H1 (cell line): ENCODE measurements around the gene ST6GALNAC4. TPM values are rescaled to one million over a fixed set of nuclear protein-coding genes. Genes with fewer than 3 reads are reported as not detected.

Experiments
- CTCF ChIA-PET: fragments of 300-600 bp; sonication (Branson Sonifier 250); formaldehyde crosslinking; loops from one replicate; lab custom pipeline; 2021; ENCODE audit not compliant: partially characterized antibody; lab: Charles Lee
- POLR2A ChIA-PET: fragments of 300-600 bp; sonication (Branson Sonifier 250); formaldehyde crosslinking; loops from one replicate; lab custom pipeline; 2021; ENCODE audit warnings: inconsistent platforms; ENCODE audit not compliant: partially characterized antibody; lab: Charles Lee
- DNase-seq, 2 experiments: peaks; one replicate each; pipeline versions ENCODE4 v3.0.0 to v3.0.0-alpha.2; 2010 to 2022; ENCODE audit warnings: low spot score in 2 of 2, low read depth in 1 of 2, mixed read lengths in 1 of 2
- FAIRE-seq: peaks from 2 replicates; lab custom pipeline; 2011; peaks lifted over from hg19 to GRCh38; lab: Jason Lieb, UNC
- H2AFZ ChIP-seq: 2 replicates; pipeline ENCODE4 v1.8.1; 2012; ENCODE audit warnings: low read length, inconsistent platforms
- H2AK5ac ChIP-seq: 2 replicates; pipeline ENCODE4 v1.6.1; 2013; ENCODE audit warnings: low read depth, low read length
- H2BK120ac ChIP-seq: replicated peaks from 2 replicates; pipeline ENCODE3; 2013; ENCODE audit warnings: low read depth, low read length, inconsistent platforms
- H2BK12ac ChIP-seq: 2 replicates; pipeline ENCODE4 v1.6.1; 2013; ENCODE audit warnings: low read depth, low read length
- H2BK15ac ChIP-seq: 2 replicates; pipeline ENCODE4 v1.6.1; 2013; ENCODE audit warnings: low read length
- H2BK20ac ChIP-seq: 2 replicates; pipeline ENCODE4 v1.6.1; 2013; ENCODE audit warnings: low read length
- H2BK5ac ChIP-seq: 2 replicates; pipeline ENCODE4 v1.6.1; 2013; ENCODE audit warnings: low read depth, low read length
- H3K14ac ChIP-seq: 2 replicates; pipeline ENCODE4 v1.6.1; 2013; ENCODE audit warnings: inconsistent platforms; ENCODE audit not compliant: insufficient read length
- H3K18ac ChIP-seq: 2 replicates; pipeline ENCODE4 v1.6.1; 2013; ENCODE audit warnings: low read length; ENCODE audit errors: extremely low read depth
- H3K23ac ChIP-seq: 2 replicates; pipeline ENCODE4 v1.6.1; 2013; ENCODE audit warnings: inconsistent platforms; ENCODE audit not compliant: insufficient read length
- H3K23me2 ChIP-seq: 2 replicates; pipeline ENCODE4 v1.6.1; 2013; ENCODE audit warnings: low read depth, low read length
- H3K27ac ChIP-seq: 2 replicates; pipeline ENCODE4 v1.6.1; 2011; ENCODE audit warnings: low read depth, low read length, inconsistent platforms
- H3K27me3 ChIP-seq, 4 experiments: replicated peaks in 1 of 4; 1 replicate in 1 of 4; 2 replicates in 3 of 4; pipeline versions ENCODE4 v1.6.1 to v1.8.1; 2011 to 2013; ENCODE audit warnings: low read length in 3 of 4, mild to moderate bottlenecking in 3 of 4, inconsistent platforms in 2 of 4, mixed read lengths in 2 of 4, moderate library complexity in 1 of 4; ENCODE audit not compliant: control insufficient read depth in 3 of 4, insufficient read depth in 3 of 4; ENCODE audit errors: extremely low read depth in 1 of 4
- H3K36me3 ChIP-seq, 4 experiments: 2 replicates each; pipeline versions ENCODE4 v1.6.1 to v1.8.1; 2011 to 2013; ENCODE audit warnings: mild to moderate bottlenecking in 4 of 4, low read length in 3 of 4, moderate library complexity in 2 of 4, control low read depth in 1 of 4, inconsistent platforms in 1 of 4; ENCODE audit not compliant: insufficient read depth in 4 of 4, control insufficient read depth in 2 of 4
- H3K4ac ChIP-seq: replicated peaks from 2 replicates; pipeline ENCODE3; 2013; ENCODE audit warnings: low read length, low read depth, mixed read lengths, inconsistent platforms; ENCODE audit not compliant: insufficient read length
- H3K4me1 ChIP-seq, 4 experiments: replicated peaks in 1 of 4; 1 replicate in 1 of 4; 2 replicates in 3 of 4; pipeline versions ENCODE4 v1.6.1 to v1.8.1; 2011 to 2013; ENCODE audit warnings: low read length in 3 of 4, inconsistent platforms in 2 of 4, mixed read lengths in 1 of 4; ENCODE audit not compliant: insufficient read depth in 4 of 4, control insufficient read depth in 3 of 4
- H3K4me2 ChIP-seq, 2 experiments: 2 replicates each; pipeline versions ENCODE4 v1.6.1 to v1.8.1; 2011 to 2013; ENCODE audit warnings: low read depth in 2 of 2, low read length in 2 of 2, control low read depth in 1 of 2, inconsistent platforms in 1 of 2, mild to moderate bottlenecking in 1 of 2; ENCODE audit not compliant: insufficient read depth in 1 of 2
- H3K4me3 ChIP-seq, 4 experiments: fragments of 200-600, 300-600 bp in 1 of 4; sonication (generic), shearing (Covaris generic), sonication (Bioruptor Twin) in 1 of 4; 2 replicates each; pipeline versions ENCODE4 v1.5.1 to v1.8.1; 2011 to 2016; ENCODE audit warnings: low read length in 4 of 4, low read depth in 3 of 4, control low read depth in 2 of 4, inconsistent platforms in 2 of 4, mild to moderate bottlenecking in 2 of 4, mixed read lengths in 1 of 4, moderate library complexity in 1 of 4; ENCODE audit not compliant: insufficient read depth in 2 of 4; ENCODE audit errors: extremely low read depth in 1 of 4
- H3K56ac ChIP-seq: replicated peaks from 2 replicates; pipeline ENCODE3; 2013; ENCODE audit warnings: low read depth, mild to moderate bottlenecking, mixed read lengths, low read length, inconsistent platforms; ENCODE audit not compliant: insufficient read length
- H3K79me1 ChIP-seq: 2 replicates; pipeline ENCODE4 v1.6.1; 2013; ENCODE audit warnings: low read depth, low read length, control low read depth
- H3K79me2 ChIP-seq, 2 experiments: 2 replicates each; pipeline versions ENCODE4 v1.6.1 to v1.8.1; 2012 to 2013; ENCODE audit warnings: low read length in 2 of 2, mild to moderate bottlenecking in 2 of 2, inconsistent platforms in 1 of 2; ENCODE audit not compliant: insufficient read depth in 2 of 2, control insufficient read depth in 1 of 2
- H3K9ac ChIP-seq, 4 experiments: replicated peaks in 1 of 4; 1 replicate in 1 of 4; 2 replicates in 3 of 4; pipeline versions ENCODE4 v1.6.1 to v1.8.1; 2011 to 2013; ENCODE audit warnings: low read depth in 3 of 4, low read length in 3 of 4, control low read depth in 2 of 4, mild to moderate bottlenecking in 2 of 4, moderate library complexity in 2 of 4, inconsistent platforms in 1 of 4; ENCODE audit errors: extremely low read depth in 1 of 4
- H3K9me3 ChIP-seq, 2 experiments: 2 replicates each; pipeline versions ENCODE4 v1.6.1 to v1.8.1; 2012 to 2013; ENCODE audit warnings: mild to moderate bottlenecking in 2 of 2, moderate library complexity in 2 of 2, control low read depth in 1 of 2, inconsistent platforms in 1 of 2, low read depth in 1 of 2, low read length in 1 of 2, mixed read lengths in 1 of 2; ENCODE audit not compliant: insufficient read depth in 2 of 2
- H4K20me1 ChIP-seq, 2 experiments: replicated peaks in 1 of 2; 2 replicates each; pipeline versions ENCODE3 to v1.8.1; 2011 to 2013; ENCODE audit warnings: inconsistent platforms in 2 of 2, low read length in 2 of 2, mild to moderate bottlenecking in 1 of 2; ENCODE audit not compliant: insufficient read depth in 2 of 2, control insufficient read depth in 1 of 2
- H4K5ac ChIP-seq: 2 replicates; pipeline ENCODE4 v1.6.1; 2013; ENCODE audit warnings: low read length, low read depth, mixed read lengths, inconsistent platforms; ENCODE audit not compliant: insufficient read length
- H4K8ac ChIP-seq: 2 replicates; pipeline ENCODE4 v1.8.0; 2013; ENCODE audit warnings: mild to moderate bottlenecking, moderate library complexity, low read length, inconsistent platforms; ENCODE audit not compliant: insufficient read depth; ENCODE audit errors: extremely low read depth
- H4K91ac ChIP-seq: replicated peaks from 2 replicates; pipeline ENCODE3; 2013; ENCODE audit warnings: low read length, mixed read lengths, inconsistent platforms; ENCODE audit not compliant: insufficient read length
- CBX5 ChIP-seq: fragments of 300-800, 300-1000 bp; sonication (generic); IDR thresholded peaks from 2 replicates; pipeline ENCODE4 v1.7.1; 2016; ENCODE audit warnings: antibody characterized with exemption, low read length, low read depth
- CREB1 ChIP-seq: IDR thresholded peaks from 2 replicates; pipeline ENCODE4 v1.6.1; 2012; ENCODE audit warnings: inconsistent platforms
- JUN ChIP-seq: IDR thresholded peaks from 2 replicates; pipeline ENCODE4 v1.6.1; 2011; ENCODE audit warnings: low read depth, mild to moderate bottlenecking, improper control_type of control experiment, low read length
- NANOG ChIP-seq: IDR thresholded peaks from 2 replicates; pipeline ENCODE4 v1.6.1; 2011; ENCODE audit warnings: low read length, low read depth, mild to moderate bottlenecking, inconsistent platforms; ENCODE audit not compliant: insufficient read depth, poor library complexity, severe bottlenecking
- PHF8 ChIP-seq: fragments of 200-600 bp; sonication (generic); conservative IDR thresholded peaks from 2 replicates; pipeline ENCODE4 v1.7.1; 2012; ENCODE audit warnings: low read depth, mild to moderate bottlenecking, inconsistent platforms, low read length, moderate library complexity
- POLR2A ChIP-seq, 2 experiments: IDR thresholded peaks; 1 replicate in 1 of 2; 2 replicates in 1 of 2; pipeline ENCODE4 v1.6.1; 2011; ENCODE audit warnings: low read depth in 2 of 2, low read length in 2 of 2, mild to moderate bottlenecking in 2 of 2; ENCODE audit errors: control extremely low read depth in 1 of 2
- RXRA ChIP-seq: IDR thresholded peaks from 2 replicates; pipeline ENCODE4 v1.6.1; 2011; ENCODE audit warnings: low read depth, mild to moderate bottlenecking, low read length, moderate library complexity; ENCODE audit not compliant: insufficient read depth
- SAP30 ChIP-seq: fragments of 300-600 bp; sonication (generic); IDR thresholded peaks from 2 replicates; pipeline ENCODE4 v1.7.1; 2012; ENCODE audit warnings: low read length, moderate library complexity, mild to moderate bottlenecking, inconsistent platforms; ENCODE audit not compliant: insufficient read depth, insufficient replicate concordance
- WGBS, 2 experiments: shearing (Covaris generic) in 1 of 2; methylation state at CpG; one replicate each; pipeline versions ENCODE4 v1.1.6 to v1.1.7; 2013 to 2015; ENCODE audit warnings: low lambda C conversion rate in 2 of 2, mixed read lengths in 2 of 2, inconsistent platforms in 1 of 2, low coverage in 1 of 2, missing lambda C conversion rate in 1 of 2; ENCODE audit not compliant: insufficient replicate concordance in 2 of 2, insufficient coverage in 1 of 2, insufficient read length in 1 of 2; ENCODE audit errors: extremely low coverage in 1 of 2, missing lambda C conversion rate in 1 of 2; 5-methylcytosine and 5-hydroxymethylcytosine counted together
- polyA plus RNA-seq, 7 experiments: library from polyadenylated mRNA; depleted of rRNA in 3 of 7; stranded (reverse) in 5 of 7; unstranded in 2 of 7; fragments of >200 nt in 5 of 7; fragments of 200-250 nt in 2 of 7; gene quantifications; 1 replicate in 5 of 7; 2 replicates in 1 of 7; 4 replicates in 1 of 7; pipeline versions ENCODE4 v1.2.1 to v1.2.3, GENCODE V29; 2011 to 2013; ENCODE audit warnings: missing spikeins in 2 of 7, mixed read lengths in 2 of 7
- total RNA-seq: library from RNA; stranded (reverse); fragmentation: NEBNext Ultra II Directional; extraction: Animal tissue kit (Norgen Biotek cat#: 25700); gene quantifications from 2 replicates; pipeline ENCODE4 v1.2.1, GENCODE V29; 2021

Gene ST6GALNAC4
- total and polyA plus RNA-seq, 2 of the 8 experiments (the other 6 are each of a cell fraction or from before 2014, with no cell fraction given): 21.8 to 34.1 TPM

DNA sequence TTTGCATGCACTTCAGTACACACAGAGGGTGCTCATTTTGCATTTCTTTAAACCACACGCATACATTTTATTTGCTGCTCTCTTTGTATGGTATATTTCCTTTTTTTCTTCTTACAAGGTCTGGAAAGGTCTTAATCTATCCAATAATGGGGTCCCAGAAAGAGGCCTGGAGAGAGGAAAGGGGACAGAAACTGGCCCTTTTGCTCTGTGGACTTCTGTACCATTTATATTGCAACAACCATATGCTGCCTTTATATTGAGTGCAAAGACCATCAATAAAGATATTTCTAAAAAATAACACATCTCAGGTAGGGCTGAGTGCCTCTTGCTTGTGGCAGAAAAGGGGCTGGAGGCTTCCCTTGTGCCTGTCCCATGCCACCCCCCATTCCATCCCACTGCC is 36.3 kb upstream of the ST6GALNAC4 start:
- Histone ChIP-seq H3K27me3 (no peaks in the 10 kb centered on the region), H2BK12ac (no peak overlapping the region), H2BK120ac (no peak overlapping the region), H2AK5ac (no peak overlapping the region), H3K4me2 (no peak overlapping the region), H3K36me3 (peaks cover 0 to 2% (median 0%) of the 10 kb centered on the region in 4 experiments; a peak in 2 of 8 replicates), H3K18ac (no peak overlapping the region), H3K79me1 (peaks cover 22% of the 10 kb centered on the region), H4K20me1 (peaks cover 22 to 29% of the 10 kb centered on the region in 2 experiments), H3K4me3 (no peak overlapping the region), H3K4ac (no peak overlapping the region), H3K23me2 (no peaks in the 10 kb centered on the region), H4K91ac (no peak overlapping the region), H3K14ac (no peak overlapping the region), H3K27ac (no peak overlapping the region), H3K9ac (no peak overlapping the region), H4K5ac (no peak overlapping the region), H3K9me3 (no peaks in the 10 kb centered on the region), H3K23ac (no peak overlapping the region), H2BK20ac (no peak overlapping the region), H3K4me1 (peaks cover 0 to 11% (median 7%) of the 10 kb centered on the region in 4 experiments; a peak in 4 of 7 replicates), H2BK5ac (no peak overlapping the region), H3K79me2 (peaks cover 0 to 61% of the 10 kb centered on the region in 2 experiments; a peak in 2 of 4 replicates), H2AFZ (no peak overlapping the region), H3K56ac (no peak overlapping the region), H4K8ac (no peak overlapping the region; the same call in 1 of the 2 replicates), H2BK15ac (no peak overlapping the region)
- FAIRE-seq (no peak), DNase-seq (no peak)
- POLR2A ChIA-PET: interaction anchor here (1.0 to 2.1 kb wide), 3 partner anchors 10 to 140 kb away, joined by 3 to 6 read pairs (median 4); no protein-coding TSS in a partner anchor
- 81% methylated on average over 1 of the region's 1 CpG; no CpG with 5 or more reads in 1 of the 2 experiments for WGBS, 2 experiments
- CTCF ChIA-PET: interaction anchor here (1.0 to 35.5 kb wide), 7 partner anchors 8 to 164 kb away, joined by 3 to 825 read pairs (median 6); no protein-coding TSS in a partner anchor
- TF ChIP-seq PHF8: no peak
- no peak for TF ChIP-seq RXRA
- no peak for TF ChIP-seq CREB1
- no peak for TF ChIP-seq NANOG
- TF ChIP-seq SAP30: no peak
- no peak for TF ChIP-seq POLR2A (IDR thresholded peaks at IDR 0.05; ENCODE audit: control extremely low read depth in 1 of 2, low read depth in 2 of 2, low read length in 2 of 2)
- TF ChIP-seq JUN: no peak
- no peak for TF ChIP-seq CBX5
